ENCODE results near the gene KCNIP4.

DNA sequence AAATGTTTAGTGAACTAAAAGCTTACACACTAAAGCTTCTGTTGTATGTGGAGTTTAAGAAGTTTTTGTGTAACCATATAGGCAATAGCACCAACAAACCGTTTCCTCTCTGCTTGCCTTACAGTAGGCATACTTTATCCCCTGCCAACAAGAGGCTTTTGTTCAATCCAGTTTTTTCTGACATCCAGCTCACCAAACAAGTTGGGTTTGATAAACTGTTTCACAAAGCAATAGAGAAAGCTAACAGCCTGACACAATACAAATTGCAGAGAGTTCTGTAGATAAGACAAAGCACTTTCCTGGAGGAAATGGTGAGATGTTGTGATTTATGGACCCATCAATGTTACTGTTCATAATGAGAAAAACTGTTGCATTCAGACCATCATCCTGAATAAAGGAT is 1194.5 kb downstream of the KCNIP4 start:
- no peak for TF ChIP-seq CTCF (IDR thresholded peaks at IDR 0.05)
- TF ChIP-seq POLR2A (IDR thresholded peaks at IDR 0.05): no peak
